GM12878 (cell line): ENCODE data around the gene SLC17A7. TPM values are rescaled to one million over a fixed set of nuclear protein-coding genes. Genes with fewer than 3 reads are reported as not detected.
A peak's percentile ranks its signal among the peaks of the same experiment; 100 is the strongest.

ENCODE experiments used
- ATAC-seq: fragments of 200-7000 bp; cut with Tn5 transposase; 3 replicates; pipeline ENCODE4 v1.9.1; 2020; ENCODE audit warnings: mild to moderate bottlenecking, moderate library complexity
- BruUV-seq: library from RNA; stranded (reverse); fragments of 400-500 nt; replicated peaks from 2 replicates; lab custom pipeline; 2021; lab: Mats Ljungman, UMichigan
- CTCF ChIA-PET: fragments of 300-600 bp; sonication (Branson Sonifier 250); formaldehyde crosslinking; extraction: SDS; loops from one replicate; lab custom pipeline; 2021; ENCODE audit warnings: inconsistent platforms; lab: Yijun Ruan, JAX
- POLR2A ChIA-PET: fragments of 350-600 bp; formaldehyde crosslinking; extraction: SDS; loops from one replicate; lab custom pipeline; 2021; ENCODE audit warnings: inconsistent platforms; lab: Charles Lee
- RAD21 ChIA-PET: fragments of 300-600 bp; sonication (Branson Sonifier 250); formaldehyde crosslinking; loops from one replicate; lab custom pipeline; 2023; ENCODE audit warnings: antibody characterized with exemption; ENCODE audit not compliant: unreplicated experiment; lab: Charles Lee
- SMC1A ChIA-PET: fragments of 300-600 bp; sonication (Branson Sonifier 250); formaldehyde crosslinking; loops from one replicate; lab custom pipeline; 2023; ENCODE audit not compliant: unreplicated experiment, uncharacterized antibody; lab: Charles Lee
- DNase-seq: peaks from one replicate; pipeline ENCODE4 v3.0.0-alpha.2; 2011; ENCODE audit warnings: low read depth, low spot score
- FAIRE-seq: peaks from 3 replicates; lab custom pipeline; 2011; peaks lifted over from hg19 to GRCh38; lab: Jason Lieb, UNC
- H2AFZ ChIP-seq: 2 replicates; pipeline ENCODE4 v1.6.0; 2011; ENCODE audit warnings: low read depth, low read length, control low read depth; ENCODE audit not compliant: control insufficient read depth
- H3K27ac ChIP-seq: 2 replicates; pipeline ENCODE4 v1.5.1; 2011; ENCODE audit warnings: control low read depth; ENCODE audit not compliant: control insufficient read depth, insufficient read depth
- H3K27me3 ChIP-seq, 2 experiments: replicated peaks in 1 of 2; 2 replicates each; pipeline versions ENCODE4 v1.6.0 to v1.6.1; 2011; ENCODE audit warnings: low read length in 1 of 2; ENCODE audit not compliant: control insufficient read depth in 2 of 2, insufficient read depth in 2 of 2
- H3K36me3 ChIP-seq, 2 experiments: 2 replicates each; pipeline ENCODE4 v1.5.1; 2011; ENCODE audit warnings: low read length in 1 of 2; ENCODE audit not compliant: control insufficient read depth in 2 of 2, insufficient read depth in 2 of 2
- H3K4me1 ChIP-seq: 2 replicates; pipeline ENCODE4 v1.6.1; 2011; ENCODE audit warnings: mild to moderate bottlenecking, low read length, moderate library complexity, mixed read lengths; ENCODE audit not compliant: control insufficient read depth, insufficient read depth
- H3K4me2 ChIP-seq: 2 replicates; pipeline ENCODE4 v1.6.0; 2011; ENCODE audit warnings: control low read depth; ENCODE audit not compliant: control insufficient read depth, insufficient read depth
- H3K4me3 ChIP-seq: fragments of 200-600 bp; sonication (generic); 2 replicates; pipeline ENCODE4 v1.5.1; 2016
- H3K79me2 ChIP-seq: 2 replicates; pipeline ENCODE4 v1.6.0; 2011; ENCODE audit warnings: low read length; ENCODE audit not compliant: control insufficient read depth, insufficient read depth
- H3K9ac ChIP-seq: 2 replicates; pipeline ENCODE4 v1.8.0; 2011; ENCODE audit warnings: low read length, control low read depth, mixed read lengths; ENCODE audit not compliant: control insufficient read depth, insufficient read depth
- H3K9me3 ChIP-seq: replicated peaks from 3 replicates; pipeline ENCODE4 v1.5.1; 2011; ENCODE audit warnings: mild to moderate bottlenecking, low read length; ENCODE audit not compliant: control insufficient read depth, insufficient read depth
- H4K20me1 ChIP-seq: 2 replicates; pipeline ENCODE4 v1.6.0; 2011; ENCODE audit not compliant: control insufficient read depth, insufficient read depth
- ESRRA ChIP-seq: IDR thresholded peaks from 2 replicates; pipeline ENCODE4 v1.6.1; 2012; ENCODE audit warnings: mild to moderate bottlenecking, low read length, improper control_type of control experiment
- GABPA ChIP-seq: IDR thresholded peaks from 2 replicates; pipeline ENCODE4 v1.6.1; 2014; ENCODE audit warnings: antibody characterized with exemption, low read depth, mild to moderate bottlenecking, inconsistent platforms
- IKZF2 ChIP-seq, 2 experiments: fragments of 450-650 bp; IDR thresholded peaks; 2 replicates each; pipeline ENCODE4 v1.6.1; 2017; ENCODE audit warnings: mild to moderate bottlenecking in 2 of 2, moderate library complexity in 2 of 2
- IRF4 ChIP-seq: IDR thresholded peaks from 2 replicates; pipeline ENCODE4 v1.6.1; 2011; ENCODE audit warnings: low read depth, low read length
- KDM1A ChIP-seq: fragments of 200-600 bp; sonication (generic); IDR thresholded peaks from 2 replicates; pipeline ENCODE4 v1.6.1; 2016; ENCODE audit warnings: borderline replicate concordance
- MEF2A ChIP-seq: IDR thresholded peaks from 2 replicates; pipeline ENCODE4 v1.6.1; 2011; ENCODE audit warnings: low read depth, mild to moderate bottlenecking, low read length, moderate library complexity; ENCODE audit not compliant: insufficient read depth
- MYB ChIP-seq: fragments of 150-350 bp; IDR thresholded peaks from 2 replicates; pipeline ENCODE4 v1.6.1; 2014; ENCODE audit warnings: mild to moderate bottlenecking, low read depth, low read length, borderline replicate concordance
- NR2F1 ChIP-seq: fragments of 450-650 bp; conservative IDR thresholded peaks from 2 replicates; pipeline ENCODE4 v1.6.1; 2017; ENCODE audit warnings: mild to moderate bottlenecking
- SMARCA5 ChIP-seq: fragments of 450-650 bp; IDR thresholded peaks from 2 replicates; pipeline ENCODE4 v1.6.1; 2017; ENCODE audit warnings: mild to moderate bottlenecking
- WGBS: methylation state at CpG from one replicate; pipeline ENCODE4 v1.1.6; 2016; ENCODE audit warnings: low lambda C conversion rate; ENCODE audit not compliant: insufficient replicate concordance, insufficient coverage; ENCODE audit errors: missing lambda C conversion rate; 5-methylcytosine and 5-hydroxymethylcytosine counted together
- in situ Hi-C: fragments of 300-500 bp; cut with MboI; formaldehyde crosslinking; loops from 9 replicates; pipeline ENCODE4 v1.14.3; 2018; ENCODE audit warnings: mixed read lengths
- intact Hi-C: fragments of 100-400 bp; cut with micrococcal nuclease; formaldehyde crosslinking; loops from one replicate; pipeline ENCODE4 v1.14.2; 2022; ENCODE audit not compliant: unreplicated experiment
- polyA plus RNA-seq, 11 experiments: library from polyadenylated mRNA; depleted of rRNA in 4 of 11; unstranded in 6 of 11; stranded (reverse) in 5 of 11; fragments of >200 nt; fragmentation: Nextera tagmentation in 4 of 11; fragmentation: Illumina TruSeq in 1 of 11; extraction: Ambion mirVana in 4 of 11; extraction: Trizol in 1 of 11; gene quantifications; 1 replicate in 1 of 11; 2 replicates in 10 of 11; pipeline versions ENCODE4 v1.2.1 to v1.2.3, GENCODE V29; 2011 to 2016; ENCODE audit warnings: inconsistent platforms in 2 of 11, missing spikeins in 2 of 11, low read depth in 1 of 11
- total RNA-seq, 4 experiments: library from RNA; depleted of rRNA in 3 of 4; stranded (reverse); fragments of >200 nt in 3 of 4; fragmentation: Illumina TruSeq in 1 of 4; extraction: Trizol in 1 of 4; gene quantifications; 2 replicates each; pipeline versions ENCODE4 v1.2.1 to v1.2.3, GENCODE V29; 2013 to 2021
- TF ChIP-seq, protein P1 (sequence below): fragments of 450-650 bp; IDR thresholded peaks from 2 replicates; pipeline ENCODE4 v1.6.1; 2017; ENCODE audit warnings: mild to moderate bottlenecking, moderate library complexity
- TF ChIP-seq, protein P2 (sequence below): fragments of 450-650 bp; IDR thresholded peaks from 2 replicates; pipeline ENCODE4 v1.6.1; 2017; ENCODE audit warnings: antibody characterized with exemption, mild to moderate bottlenecking, moderate library complexity

Gene SLC17A7
- total and polyA plus RNA-seq, 10 of the 15 experiments (the other 5 are each of a cell fraction or from before 2014, with no cell fraction given), result 0.03 to 0.24 (median 0.06) TPM; not detected in 6

DNA sequence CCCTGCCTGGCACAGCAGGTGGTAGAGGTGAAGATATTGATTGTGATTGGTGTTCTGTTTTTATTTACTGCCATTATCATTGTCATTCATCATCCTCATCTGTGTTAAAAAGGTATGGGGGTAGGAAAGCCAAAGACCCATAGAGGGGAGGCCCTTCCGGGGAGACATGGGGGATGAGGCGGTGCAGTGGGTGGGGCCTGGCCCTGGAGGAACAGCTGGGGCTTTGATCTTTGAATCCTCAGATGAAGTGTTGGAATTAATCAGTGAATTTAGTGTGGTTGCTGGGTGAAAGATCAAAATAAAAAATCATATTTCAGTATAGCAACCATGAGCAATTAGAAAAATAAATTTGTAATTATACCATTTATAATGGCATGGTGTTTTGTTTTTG lies 25.5 kb downstream of the SLC17A7 start (continued):
- TF ChIP-seq GABPA (no peak), MYB (no peak)

DNA sequence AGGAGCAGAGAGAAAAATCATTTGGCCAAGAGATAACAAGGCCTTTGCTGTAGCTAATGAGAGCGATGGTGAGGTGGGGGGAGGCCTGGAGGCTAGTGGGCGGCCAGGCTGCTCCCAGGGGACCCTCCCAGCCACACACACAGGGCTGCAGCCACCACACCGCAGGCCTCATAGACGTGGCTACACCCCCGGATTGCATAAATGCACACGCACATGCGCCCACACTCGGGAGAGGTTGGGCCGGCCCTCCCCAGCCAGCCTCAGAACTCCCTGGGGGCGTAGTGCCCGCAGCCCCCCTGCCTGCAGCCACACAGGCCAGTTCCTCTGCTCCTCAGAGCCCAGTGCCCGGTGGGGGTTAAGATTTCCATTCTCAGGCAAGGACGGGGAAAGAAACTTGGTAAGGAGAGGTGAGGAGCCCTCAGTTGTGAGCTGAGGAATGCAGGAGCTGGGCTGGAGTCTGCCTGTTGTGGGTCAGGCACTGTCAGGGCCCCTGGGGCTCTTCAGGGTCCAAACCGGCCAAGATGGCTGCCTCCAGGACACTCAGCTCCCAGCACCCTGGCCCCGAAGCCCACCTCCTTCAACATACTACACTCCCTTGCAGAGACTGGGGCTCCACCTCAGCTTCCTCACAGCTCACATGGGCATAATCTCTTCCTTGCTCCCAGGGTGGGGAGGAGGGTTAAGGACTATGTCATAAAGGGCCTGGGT lies 26.1 kb downstream of the SLC17A7 start:
- Histone ChIP-seq H3K79me2 (no peaks in the 10 kb centered on the region), H3K4me1 (0 out of 2 replicates have a peak, but pooled peaks cover 3% of the 10 kb centered on the region), H3K27me3 (peaks cover 1 to 8% of the 10 kb centered on the region in 2 experiments; a peak in 3 of 4 replicates), H4K20me1 (no peaks in the 10 kb centered on the region), H3K9me3 (no peaks in the 10 kb centered on the region), H3K9ac (no peak overlapping the region), H3K4me2 (no peak overlapping the region), H3K27ac (no peak overlapping the region), H3K4me3 (no peak overlapping the region), H3K36me3 (no peaks in the 10 kb centered on the region), H2AFZ (peak overlapping the region; percentile 52)
- WGBS, result 2% methylated on average over 15 of the region's 15 CpGs
- BruUV-seq, result no TSS peak
- ChIA-PET SMC1A (interaction anchor here (1.1 to 2.1 kb wide), 4 partner anchors 9 to 25 kb away, joined by 3 to 4 read pairs (median 4); partner anchors contain the start of gene GFY), RAD21 (interaction anchor here (0.7 to 1.6 kb wide), 7 partner anchors 9 to 91 kb away, joined by 3 read pairs; no protein-coding TSS in a partner anchor), CTCF (interaction anchor here (0.7 to 3.8 kb wide), 7 partner anchors 9 to 189 kb away, joined by 3 to 19 read pairs (median 3); partner anchors contain the start of gene FLT3LG), POLR2A (interaction anchor here (0.6 to 1.3 kb wide), 3 partner anchors 14 to 530 kb away, joined by 4 to 6 read pairs (median 4); partner anchors contain the start of gene ALDH16A1)
- DNase-seq (peak; percentile 41), FAIRE-seq (peak; percentile 61), ATAC-seq (peak; percentile 91)
- in situ Hi-C loops, result no loop called here
- intact Hi-C loops, result no loop called here
- TF ChIP-seq MEF2A (peak; percentile 69; the same call in 1 of the 2 replicates), GABPA (no peak), SMARCA5 (no peak), NR2F1 (peak; percentile 87), KDM1A (no peak), IKZF2 (IDR thresholded peaks at IDR 0.05) (peak; percentile 77 to 87), IRF4 (peak; percentile 21; the same call in 1 of the 2 replicates), ESRRA (no peak)
- TF ChIP-seq, protein P1, sequence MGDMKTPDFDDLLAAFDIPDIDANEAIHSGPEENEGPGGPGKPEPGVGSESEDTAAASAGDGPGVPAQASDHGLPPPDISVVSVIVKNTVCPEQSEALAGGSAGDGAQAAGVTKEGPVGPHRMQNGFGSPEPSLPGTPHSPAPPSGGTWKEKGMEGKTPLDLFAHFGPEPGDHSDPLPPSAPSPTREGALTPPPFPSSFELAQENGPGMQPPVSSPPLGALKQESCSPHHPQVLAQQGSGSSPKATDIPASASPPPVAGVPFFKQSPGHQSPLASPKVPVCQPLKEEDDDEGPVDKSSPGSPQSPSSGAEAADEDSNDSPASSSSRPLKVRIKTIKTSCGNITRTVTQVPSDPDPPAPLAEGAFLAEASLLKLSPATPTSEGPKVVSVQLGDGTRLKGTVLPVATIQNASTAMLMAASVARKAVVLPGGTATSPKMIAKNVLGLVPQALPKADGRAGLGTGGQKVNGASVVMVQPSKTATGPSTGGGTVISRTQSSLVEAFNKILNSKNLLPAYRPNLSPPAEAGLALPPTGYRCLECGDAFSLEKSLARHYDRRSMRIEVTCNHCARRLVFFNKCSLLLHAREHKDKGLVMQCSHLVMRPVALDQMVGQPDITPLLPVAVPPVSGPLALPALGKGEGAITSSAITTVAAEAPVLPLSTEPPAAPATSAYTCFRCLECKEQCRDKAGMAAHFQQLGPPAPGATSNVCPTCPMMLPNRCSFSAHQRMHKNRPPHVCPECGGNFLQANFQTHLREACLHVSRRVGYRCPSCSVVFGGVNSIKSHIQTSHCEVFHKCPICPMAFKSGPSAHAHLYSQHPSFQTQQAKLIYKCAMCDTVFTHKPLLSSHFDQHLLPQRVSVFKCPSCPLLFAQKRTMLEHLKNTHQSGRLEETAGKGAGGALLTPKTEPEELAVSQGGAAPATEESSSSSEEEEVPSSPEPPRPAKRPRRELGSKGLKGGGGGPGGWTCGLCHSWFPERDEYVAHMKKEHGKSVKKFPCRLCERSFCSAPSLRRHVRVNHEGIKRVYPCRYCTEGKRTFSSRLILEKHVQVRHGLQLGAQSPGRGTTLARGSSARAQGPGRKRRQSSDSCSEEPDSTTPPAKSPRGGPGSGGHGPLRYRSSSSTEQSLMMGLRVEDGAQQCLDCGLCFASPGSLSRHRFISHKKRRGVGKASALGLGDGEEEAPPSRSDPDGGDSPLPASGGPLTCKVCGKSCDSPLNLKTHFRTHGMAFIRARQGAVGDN, result peak; percentile 56; the same call in 1 of the 2 replicates
- TF ChIP-seq, protein P2, sequence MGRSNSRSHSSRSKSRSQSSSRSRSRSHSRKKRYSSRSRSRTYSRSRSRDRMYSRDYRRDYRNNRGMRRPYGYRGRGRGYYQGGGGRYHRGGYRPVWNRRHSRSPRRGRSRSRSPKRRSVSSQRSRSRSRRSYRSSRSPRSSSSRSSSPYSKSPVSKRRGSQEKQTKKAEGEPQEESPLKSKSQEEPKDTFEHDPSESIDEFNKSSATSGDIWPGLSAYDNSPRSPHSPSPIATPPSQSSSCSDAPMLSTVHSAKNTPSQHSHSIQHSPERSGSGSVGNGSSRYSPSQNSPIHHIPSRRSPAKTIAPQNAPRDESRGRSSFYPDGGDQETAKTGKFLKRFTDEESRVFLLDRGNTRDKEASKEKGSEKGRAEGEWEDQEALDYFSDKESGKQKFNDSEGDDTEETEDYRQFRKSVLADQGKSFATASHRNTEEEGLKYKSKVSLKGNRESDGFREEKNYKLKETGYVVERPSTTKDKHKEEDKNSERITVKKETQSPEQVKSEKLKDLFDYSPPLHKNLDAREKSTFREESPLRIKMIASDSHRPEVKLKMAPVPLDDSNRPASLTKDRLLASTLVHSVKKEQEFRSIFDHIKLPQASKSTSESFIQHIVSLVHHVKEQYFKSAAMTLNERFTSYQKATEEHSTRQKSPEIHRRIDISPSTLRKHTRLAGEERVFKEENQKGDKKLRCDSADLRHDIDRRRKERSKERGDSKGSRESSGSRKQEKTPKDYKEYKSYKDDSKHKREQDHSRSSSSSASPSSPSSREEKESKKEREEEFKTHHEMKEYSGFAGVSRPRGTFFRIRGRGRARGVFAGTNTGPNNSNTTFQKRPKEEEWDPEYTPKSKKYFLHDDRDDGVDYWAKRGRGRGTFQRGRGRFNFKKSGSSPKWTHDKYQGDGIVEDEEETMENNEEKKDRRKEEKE, result no peak
